GM18870 (cell line): Measurements from ENCODE around the gene TBL1XR1.
"Not testable (repeated sequence)": the region's sequence is repeated elsewhere in the genome, so short reads cannot be mapped to it uniquely, and the experiment has no call there.

ENCODE experiments used
- ATAC-seq: cut with Tn5 transposase; IDR thresholded peaks from one replicate; pipeline ENCODE4 v1.9.1; 2021; ENCODE audit warnings: moderate library complexity; ENCODE audit not compliant: unreplicated experiment

Gene TBL1XR1

DNA sequence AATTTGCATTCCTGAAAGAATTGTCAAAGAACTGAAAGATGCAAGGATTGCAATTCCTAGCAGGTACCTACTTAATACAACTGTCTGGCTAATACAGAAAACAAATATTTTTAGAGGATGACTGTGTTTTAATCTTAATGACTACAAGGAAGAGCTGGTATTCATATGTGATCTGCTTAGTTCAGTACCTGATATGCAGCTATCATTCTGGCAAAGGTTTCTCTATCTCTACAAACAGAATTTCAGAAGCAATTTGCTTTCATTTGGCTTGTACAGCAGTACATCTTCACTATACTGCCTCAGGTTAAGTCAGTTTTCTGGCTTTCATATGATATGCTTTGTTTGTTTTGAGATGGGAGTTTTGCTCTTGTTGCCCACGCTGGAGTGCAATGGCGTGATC lies 51.3 kb downstream of the TBL1XR1 start:
- no peak for ATAC-seq

DNA sequence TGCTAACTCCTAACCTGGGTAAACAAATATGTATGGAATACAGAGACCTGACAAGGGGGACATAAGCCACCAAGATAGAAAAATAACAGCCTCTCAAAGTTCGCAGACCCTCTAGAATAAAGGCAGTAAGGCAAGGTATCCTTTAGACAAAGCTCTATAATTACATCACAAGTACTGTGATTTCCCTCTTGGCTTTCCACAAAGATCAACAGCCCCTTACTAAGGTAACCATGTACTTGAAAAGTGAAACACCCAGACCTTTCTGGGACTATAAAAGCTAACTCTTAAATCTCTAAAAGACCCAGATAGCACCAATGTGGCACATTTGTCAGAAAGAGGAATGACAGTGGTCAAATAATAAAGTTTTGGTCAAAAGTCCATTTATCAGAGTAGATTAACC lies 51.9 kb downstream of the TBL1XR1 start:
- ATAC-seq, result peak; percentile 18

DNA sequence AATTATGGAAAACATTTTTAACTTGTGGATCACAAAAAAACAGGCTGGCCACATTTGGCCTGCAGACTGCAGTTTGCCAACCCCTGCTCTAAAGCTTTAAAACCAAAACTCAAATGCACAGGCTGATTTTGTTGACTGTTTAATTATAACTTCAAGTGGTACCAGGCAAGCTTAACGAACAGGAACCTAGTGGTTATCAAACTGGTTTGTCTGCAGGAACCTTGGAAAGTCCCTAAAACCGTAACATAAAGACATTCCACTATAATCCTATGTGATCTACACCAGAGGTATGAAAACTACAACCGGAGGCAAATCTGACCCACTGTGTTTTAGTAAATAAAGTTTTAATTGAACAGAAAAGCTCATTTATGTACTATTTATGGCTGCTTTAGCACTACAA lies 52.4 kb downstream of the TBL1XR1 start:
- ATAC-seq, result peak; percentile 68

DNA sequence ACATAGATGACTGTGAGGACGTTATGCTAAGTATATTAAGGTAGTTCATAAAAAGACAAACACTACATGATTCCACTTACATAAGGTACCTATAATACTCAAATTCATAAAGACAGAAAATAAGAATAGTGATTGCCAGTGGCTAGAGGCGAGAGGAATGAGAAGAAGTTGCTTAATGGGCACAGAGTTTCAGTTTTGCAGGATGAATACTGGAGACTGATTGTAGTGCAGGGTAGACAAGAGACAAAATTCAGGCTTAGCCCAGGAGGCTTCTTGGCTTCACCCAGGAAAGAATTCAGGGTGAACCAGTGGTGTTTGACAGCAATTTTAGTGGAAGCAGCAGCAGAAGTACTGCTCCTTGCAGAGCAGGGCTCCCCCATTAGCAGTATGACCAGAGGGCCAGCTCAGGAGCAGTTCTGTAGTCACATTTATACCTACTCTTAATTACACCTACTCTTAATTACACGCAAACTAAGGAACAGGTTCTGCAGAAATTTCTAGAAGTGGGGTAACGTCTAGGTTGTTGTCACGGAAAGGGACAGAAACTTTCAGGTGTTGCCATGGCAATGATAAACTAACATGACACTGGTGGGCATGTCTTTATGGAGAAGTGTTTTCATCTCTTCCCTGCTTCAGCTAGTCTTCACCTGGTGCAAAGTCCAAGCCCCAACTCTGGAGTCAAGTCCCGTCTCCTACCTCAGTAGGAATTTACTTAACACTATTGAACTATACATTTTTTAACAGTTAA lies 55.2 kb downstream of the TBL1XR1 start:
- ATAC-seq, result no peak

DNA sequence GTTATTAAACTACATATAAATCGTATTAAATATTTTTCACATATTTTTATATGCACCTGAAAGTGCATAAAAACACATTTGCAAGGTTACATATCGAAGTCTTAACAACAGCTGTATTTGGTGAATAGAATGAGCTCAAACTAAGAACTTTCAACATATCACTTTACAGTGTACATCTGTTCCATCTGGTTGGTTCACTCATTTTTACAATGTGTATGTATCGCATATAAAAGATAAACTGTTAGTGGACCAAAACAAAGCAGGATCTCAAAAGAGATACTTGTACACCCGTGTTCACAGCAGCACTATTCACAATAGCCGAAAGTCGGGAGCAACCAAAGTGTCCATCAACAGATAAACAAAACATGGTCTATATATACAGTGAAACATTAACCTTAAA lies 55.8 kb downstream of the TBL1XR1 start:
- no peak for ATAC-seq

DNA sequence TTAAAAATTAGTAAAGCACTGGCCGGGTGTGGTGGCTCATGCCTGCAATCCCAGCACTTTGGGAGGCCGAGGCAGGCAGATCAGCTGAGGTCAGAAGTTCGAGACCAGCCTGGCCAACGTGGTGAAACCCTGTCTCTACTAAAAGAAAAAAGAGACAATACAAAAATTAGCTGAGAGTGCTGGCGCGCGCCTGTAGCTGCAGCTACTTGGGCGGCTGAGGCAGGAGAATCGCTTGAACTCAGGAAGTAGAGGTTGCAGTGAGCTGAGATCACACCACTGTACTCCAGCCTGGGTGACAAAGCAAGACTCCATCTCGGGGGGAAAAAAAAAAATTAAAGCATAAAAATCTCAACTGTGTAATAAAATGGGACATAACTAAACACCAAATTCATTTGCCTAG lies 58.1 kb downstream of the TBL1XR1 start:
- not testable (repeated sequence) for ATAC-seq

DNA sequence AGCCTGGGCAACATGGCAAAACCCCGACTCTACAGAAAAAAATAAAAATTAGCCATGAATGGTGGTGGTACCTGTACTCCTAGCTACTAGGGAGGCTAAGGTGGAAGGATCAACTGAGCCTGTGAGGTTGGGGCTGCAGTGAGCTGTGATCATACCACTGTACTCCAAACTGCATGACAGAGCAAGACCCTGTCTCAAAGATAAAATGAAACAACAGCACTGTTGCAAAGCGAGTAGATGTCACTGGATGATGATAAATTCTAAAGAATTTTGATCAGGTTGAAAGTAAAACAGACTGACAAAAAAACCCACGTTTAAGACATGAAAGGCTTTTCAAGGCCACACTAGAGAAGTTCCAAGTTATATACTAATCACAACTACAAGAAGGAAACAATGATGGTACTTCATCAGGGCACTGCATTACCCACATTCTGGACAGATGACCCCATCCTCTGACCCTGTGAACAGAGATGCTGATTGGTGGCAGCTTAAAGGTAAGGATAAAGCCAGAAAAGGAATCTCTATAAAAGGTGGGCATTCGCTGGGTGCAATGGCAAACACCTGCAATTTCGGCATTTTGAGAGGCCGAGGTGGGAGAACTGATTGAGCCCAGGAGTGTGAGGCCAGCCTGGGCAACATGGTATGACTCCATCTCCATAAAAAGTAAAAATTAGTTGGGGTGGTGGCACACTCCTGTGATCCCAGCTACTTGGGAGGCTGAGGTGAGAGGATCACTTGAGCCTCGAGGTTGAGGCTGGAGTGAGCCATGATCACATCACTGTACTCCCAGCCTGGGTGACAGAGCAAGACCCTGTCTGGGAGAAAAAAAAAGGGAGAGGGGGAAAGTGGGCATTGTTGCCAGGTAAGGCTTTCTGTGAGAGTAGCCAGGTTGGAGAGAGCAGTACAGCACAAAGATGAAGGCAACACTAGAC lies 59.2 kb downstream of the TBL1XR1 start:
- ATAC-seq, result no peak

DNA sequence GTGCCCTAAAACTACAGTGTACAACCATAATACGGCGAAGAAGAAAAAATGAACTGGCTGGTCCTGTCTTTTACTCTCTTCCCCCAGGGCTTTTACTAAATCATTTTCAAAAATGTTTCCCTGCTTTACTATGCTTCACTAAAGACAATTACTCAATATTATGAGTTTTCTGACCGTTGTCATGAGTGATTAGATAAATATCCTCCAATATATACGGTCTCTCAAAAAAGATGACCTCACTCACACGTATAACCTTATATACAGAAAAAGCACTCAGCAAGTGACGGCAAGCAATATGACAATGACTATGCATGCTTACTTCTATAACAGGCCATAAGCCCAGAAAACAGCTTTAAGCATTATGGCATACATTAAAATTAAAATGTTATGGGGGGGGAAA lies 60.5 kb downstream of the TBL1XR1 start:
- ATAC-seq, result no peak

DNA sequence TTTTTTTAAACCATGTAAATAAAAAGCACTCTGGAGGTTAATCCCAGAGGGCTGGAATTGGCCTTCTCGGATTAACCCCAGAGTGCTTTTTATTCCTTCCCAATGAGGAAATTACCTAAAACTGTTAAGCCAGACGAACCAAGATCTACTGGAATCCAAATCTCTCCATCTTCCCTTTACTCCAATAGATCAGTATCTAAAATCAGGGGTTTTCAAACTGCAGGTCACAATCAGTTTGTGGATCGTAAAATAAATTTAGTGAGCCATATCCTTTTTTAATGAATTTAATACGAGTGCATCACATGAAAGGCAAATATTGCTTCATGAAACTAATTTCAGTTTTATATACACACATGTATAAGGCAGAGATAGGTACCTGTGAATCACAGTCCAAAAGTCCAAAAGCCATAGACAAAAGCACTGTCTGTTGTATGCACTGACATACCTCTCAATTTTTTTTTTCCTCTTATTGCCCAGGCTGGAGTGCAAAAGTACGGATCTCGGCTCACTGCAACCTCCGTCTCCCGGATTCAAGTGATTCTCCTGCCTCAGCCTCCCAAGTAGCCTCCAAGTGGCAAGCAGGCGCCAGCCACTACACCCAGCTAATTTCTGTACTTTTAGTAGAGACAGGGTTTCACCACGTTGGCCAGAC lies 61.3 kb downstream of the TBL1XR1 start:
- ATAC-seq, result no peak

DNA sequence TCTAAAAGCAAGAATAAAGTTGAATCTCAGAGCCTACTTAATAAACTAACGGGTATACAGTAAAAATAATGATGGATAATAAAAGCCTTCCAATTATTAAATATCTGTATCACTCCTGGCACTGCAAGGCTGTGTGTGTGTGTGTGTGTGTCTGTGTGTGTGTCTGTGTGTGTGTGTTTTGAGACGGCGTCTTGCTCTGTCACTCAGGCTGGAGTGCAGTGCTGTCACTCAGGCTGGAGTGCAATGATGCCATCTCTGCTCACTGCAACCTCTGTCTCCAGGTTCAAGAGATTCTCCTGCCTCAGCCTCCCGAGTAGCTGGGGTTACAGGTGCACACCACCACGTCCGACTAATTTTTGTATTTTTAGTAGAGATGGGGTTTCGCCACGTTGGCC lies 62.5 kb downstream of the TBL1XR1 start:
- ATAC-seq, result no peak

DNA sequence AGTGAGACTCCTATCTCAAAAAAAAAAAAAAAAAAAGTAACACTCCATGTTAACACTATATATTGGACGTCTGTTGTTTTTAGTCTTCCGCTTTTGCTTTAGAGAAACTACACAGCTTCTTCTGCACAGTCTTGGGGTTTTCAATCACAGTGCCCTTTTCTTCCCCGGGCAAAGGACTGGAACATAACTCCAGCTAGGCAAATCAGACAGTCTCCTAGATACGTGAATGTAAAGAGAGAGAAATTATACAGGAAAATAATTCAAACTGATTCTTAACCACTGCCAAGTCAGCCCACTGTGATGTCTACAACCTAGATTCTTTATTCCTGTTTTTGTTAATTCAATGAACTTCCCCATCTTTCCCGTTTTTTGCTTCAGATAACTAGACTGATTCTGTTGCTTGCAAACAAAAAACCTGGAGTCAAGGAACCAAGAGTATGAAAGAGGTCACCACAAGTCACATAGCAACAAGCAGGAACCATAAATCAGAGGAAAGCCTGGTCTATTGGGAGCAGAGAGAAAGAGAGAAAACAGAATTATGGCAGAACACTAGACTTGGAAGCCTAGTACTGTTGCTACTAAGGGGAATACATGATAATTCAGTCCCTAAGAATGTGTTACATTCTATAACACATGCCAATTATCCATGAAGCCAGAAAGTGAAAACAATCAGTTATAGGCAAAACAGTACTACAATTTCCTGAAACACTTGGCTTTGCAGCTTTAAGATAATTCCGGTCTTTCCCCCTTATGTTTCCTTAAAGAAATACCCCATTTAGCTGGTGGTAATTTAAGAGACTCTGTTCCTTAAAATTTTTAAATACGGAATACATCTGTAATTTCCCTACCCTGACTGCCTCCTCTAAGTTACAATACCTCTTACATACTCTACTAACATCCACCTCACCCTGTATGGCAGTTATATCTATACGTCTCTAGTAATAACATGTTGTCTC lies 63.1 kb downstream of the TBL1XR1 start:
- ATAC-seq, result no peak

DNA sequence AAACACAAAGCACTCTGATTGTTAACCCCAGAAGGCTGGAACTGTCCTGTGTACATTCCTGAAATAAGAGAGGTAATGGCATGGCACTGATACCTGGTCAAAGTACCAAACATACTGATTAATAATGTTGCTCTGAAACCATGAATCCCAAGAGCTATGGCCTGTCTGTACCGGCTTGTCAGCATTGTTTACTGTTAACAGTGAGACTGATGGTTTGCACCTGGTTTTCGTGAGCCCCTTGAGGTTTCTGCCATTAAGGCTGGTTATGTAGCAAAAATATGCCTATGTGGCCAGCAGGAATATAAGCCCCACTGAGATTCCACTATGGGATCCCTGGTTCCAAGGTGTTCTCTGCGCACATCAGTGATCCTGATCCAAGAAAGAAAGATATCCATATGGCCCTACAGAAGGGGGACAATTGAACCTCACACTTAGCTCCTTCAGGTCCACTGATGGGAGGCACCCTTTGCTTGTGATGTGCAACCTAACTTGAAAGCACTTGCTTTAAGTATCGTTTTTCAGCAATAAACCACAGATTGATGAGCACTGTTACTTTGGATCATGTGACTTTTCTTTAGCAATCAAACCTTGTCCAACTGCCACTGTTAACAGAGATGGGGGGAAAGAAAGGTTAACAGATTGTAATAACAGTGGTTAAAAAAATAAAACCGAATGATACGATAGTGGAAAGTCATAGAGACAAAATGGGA lies 65.2 kb downstream of the TBL1XR1 start:
- no peak for ATAC-seq

DNA sequence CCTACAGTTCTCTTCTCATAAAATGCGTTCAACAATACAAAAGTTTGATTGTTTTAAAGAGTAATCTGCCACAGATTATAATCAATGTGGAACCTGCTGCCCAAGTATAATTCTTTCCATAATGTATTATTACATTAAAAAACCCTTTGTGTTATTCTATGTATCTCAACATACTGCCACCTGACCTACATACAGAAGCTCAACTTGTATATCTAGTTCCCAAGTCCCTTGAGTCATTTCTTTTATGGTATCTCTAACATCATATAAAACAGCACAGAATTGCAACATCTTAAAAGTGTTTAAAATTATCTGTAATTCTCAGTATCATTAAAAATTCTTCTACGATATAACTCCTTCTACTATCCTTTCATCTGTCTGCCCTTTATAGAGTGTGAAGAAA lies 70.3 kb downstream of the TBL1XR1 start:
- ATAC-seq, result no peak

DNA sequence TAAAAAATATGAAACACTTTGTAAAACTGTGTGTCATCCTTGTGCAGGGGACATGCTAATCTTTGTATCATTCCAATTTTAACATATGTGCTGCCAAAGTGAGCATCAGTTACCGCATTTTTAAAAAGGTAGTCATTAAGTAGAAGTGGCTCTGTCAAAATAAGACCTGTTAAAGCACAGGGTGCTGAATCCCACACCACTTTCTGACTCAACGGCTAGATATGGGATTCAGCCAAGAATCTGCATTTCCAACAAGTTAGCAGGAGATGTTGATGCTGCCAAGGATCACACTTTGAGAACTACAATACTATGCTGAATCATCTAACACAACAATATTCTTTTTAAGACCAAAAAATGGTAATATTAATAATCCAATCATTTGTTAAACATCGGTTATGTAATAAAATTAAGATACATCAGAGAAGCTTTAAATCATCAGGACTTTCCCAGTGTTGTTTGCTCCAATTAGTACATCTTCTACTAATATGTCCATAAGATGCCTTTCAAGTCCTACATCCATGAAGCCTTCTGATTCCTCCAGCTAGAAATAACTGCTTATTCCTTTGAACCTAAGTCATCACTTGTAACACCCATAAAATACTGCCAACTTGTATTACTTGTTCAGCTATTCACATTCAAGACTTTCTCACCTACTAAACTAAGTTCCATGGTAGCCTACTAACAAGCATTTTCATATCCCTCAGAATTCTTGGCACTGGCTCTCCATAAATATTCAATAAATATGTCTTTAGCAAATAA lies 71.1 kb downstream of the TBL1XR1 start:
- ATAC-seq, result no peak

DNA sequence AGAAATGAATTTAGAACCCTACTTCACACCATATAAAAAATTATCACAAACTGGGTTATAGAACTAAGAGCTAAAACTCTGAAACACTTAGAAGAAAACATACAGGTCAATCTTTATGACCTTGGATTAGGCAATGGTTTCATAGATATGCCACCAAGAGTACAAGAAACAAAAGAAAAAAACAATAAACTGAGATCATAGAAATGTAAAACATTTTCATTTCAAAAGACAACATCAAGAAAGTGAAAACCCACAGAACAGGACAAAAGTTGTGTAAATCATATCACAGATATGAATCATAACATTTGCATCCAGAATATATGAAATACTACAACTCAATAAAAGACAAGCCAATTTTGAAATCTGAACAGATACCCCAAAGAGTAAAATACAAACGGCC lies 72.4 kb downstream of the TBL1XR1 start:
- no peak for ATAC-seq

DNA sequence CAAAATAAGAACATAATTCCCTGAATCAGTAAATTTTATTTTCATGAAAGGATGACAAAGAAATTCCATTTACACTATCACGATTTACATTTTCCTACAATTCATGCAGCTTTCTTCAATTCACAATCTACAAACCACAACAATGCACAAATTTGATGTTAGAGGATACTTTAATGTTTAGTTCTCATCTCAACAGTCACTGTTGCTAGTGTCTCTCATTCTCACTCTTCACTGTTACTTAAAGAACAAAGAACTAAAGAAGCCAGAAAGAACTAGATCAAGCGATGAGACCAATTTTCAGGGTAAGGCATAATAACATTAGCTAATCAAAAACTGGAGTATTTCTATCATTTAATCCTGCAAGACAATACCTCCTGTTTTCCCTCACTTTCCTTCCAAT lies 73.5 kb downstream of the TBL1XR1 start:
- ATAC-seq, result no peak

DNA sequence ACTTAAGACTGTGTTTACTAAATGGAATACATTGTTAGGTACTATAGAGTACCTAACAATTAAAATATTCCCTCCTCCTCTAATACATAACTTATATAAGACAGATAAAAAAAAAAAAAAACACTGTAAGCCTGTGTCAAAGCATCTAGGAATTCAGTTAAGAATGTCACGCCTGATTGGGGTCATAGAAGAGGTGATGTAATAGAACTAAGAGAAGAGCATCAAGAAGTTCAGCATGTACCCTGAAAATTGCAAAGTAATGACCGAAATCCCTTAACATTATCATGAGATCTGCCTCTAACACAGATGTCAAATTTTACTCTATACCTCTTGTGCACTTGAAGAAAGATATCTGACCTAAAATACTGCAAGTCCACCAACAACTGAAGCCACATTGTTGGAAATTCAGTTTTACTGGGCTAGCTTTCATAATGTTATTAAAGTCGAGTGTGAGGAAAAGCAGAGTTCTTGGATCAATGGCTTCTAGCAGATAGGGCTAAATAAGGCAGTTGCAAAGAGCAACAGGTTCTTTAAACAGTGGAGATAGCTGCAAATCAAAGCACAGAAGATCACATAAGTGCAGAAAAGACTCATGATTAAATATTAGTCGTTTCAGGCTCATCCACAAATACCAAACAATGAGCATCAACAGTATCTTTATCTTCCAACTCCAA lies 75.0 kb downstream of the TBL1XR1 start:
- ATAC-seq, result no peak

DNA sequence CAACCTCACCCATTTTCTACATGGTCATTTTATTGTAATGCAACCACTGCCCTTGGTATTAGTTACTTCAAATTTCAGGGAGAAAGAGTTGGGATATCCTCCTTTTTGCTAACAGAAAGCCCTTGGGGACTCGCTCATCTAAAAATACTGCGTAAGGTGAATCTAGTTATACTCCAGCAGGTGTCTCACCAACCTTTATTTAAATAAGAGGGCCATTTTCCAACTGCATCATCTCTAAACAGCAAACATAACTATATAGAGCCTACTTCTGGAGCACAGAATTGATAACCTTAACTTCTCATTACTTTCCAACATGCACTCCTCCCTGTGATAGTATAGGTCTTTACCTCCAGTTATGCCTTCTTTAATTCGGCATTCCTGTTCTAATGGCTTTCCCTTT lies 77.5 kb downstream of the TBL1XR1 start:
- ATAC-seq, result no peak

DNA sequence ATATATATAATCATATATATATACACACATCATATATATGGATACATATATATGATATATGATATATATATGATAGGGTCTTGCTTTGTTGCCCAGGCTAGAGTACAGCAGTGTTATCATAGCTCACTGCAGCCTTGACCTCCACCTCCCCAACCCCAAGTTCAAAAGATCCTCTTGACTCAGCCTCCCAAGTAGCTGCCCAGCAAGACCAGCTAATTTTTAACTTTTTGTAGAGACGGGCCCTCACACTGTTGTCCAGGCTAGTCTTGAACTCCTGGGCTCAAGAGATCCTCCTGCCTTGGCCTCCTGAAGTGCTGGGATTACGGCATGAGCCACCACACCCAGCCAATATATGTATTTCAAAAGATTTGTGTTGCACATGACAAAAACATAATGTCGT lies 83.0 kb downstream of the TBL1XR1 start:
- no peak for ATAC-seq
